ENCODE measurements around the gene ZNF385A.
"Not testable (repeated sequence)": the region's sequence is repeated elsewhere in the genome, so short reads cannot be mapped to it uniquely, and the experiment has no call there.

Gene ZNF385A

DNA sequence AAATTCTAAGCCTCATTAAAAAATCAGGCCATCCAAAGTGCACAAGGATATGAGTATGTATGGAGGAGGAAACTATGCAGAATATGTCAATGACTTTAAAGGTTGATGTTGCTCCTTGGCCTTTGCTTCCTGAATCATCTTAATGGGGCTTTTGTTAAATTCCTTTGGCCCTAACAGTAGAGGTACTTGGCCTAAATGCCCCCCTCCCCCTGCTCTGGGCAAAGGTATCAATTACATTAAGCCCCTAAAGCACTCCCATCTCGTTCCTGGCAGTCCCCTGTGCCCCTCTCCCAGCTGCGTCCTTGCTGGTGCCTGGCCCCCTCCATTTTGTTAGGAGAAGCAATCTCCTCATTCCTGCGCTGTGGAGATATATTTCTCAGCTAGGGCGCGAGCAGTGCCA lies 54.8 kb downstream of the ZNF385A start:
- TF ChIP-seq, protein P1, sequence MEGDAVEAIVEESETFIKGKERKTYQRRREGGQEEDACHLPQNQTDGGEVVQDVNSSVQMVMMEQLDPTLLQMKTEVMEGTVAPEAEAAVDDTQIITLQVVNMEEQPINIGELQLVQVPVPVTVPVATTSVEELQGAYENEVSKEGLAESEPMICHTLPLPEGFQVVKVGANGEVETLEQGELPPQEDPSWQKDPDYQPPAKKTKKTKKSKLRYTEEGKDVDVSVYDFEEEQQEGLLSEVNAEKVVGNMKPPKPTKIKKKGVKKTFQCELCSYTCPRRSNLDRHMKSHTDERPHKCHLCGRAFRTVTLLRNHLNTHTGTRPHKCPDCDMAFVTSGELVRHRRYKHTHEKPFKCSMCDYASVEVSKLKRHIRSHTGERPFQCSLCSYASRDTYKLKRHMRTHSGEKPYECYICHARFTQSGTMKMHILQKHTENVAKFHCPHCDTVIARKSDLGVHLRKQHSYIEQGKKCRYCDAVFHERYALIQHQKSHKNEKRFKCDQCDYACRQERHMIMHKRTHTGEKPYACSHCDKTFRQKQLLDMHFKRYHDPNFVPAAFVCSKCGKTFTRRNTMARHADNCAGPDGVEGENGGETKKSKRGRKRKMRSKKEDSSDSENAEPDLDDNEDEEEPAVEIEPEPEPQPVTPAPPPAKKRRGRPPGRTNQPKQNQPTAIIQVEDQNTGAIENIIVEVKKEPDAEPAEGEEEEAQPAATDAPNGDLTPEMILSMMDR (IDR thresholded peaks at IDR 0.05; ENCODE audit: insufficient read depth, missing control alignments), result no peak
- FAIRE-seq (no peak), DNase-seq (ENCODE audit: insufficient read length, low spot score) (no peak)

DNA sequence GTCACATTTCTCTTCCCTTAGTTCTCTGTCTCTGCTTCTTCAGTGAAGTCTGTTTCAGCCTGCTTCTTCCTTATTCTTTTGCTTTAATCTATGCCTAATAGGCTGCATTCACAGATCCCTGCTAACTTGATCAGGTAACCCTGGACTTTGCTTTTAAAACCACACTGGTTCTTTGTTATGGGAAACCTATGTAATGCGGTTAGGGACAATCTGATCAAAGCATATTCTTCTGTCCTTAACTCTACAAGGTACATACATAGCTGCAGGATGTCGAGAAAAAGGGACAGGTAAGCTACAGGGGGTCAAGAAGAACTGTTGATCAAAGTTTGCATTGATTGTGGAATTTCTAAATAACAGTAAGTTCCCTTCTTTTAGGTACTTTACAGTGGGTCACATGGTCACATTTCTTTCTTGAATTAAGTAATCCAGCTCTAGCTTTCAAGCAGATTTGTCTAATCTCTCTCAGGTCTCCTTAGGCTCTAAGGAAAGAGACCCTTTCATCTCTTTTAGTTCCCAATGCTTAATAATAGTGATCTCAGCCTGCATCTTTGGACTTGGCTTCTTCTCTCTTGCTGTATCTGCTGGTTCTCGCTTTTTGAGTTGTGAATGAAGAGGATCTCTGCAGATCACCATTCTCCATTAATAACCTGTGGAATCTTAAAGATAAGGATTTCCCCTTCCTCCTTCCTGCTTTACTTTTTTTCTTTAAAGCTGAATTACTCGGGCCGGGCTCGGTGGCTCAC lies 55.8 kb downstream of the ZNF385A start:
- FAIRE-seq (no peak), DNase-seq (ENCODE audit: insufficient read length, low spot score) (no peak)
- TF ChIP-seq, protein P1 (IDR thresholded peaks at IDR 0.05; ENCODE audit: insufficient read depth, missing control alignments), result no peak

DNA sequence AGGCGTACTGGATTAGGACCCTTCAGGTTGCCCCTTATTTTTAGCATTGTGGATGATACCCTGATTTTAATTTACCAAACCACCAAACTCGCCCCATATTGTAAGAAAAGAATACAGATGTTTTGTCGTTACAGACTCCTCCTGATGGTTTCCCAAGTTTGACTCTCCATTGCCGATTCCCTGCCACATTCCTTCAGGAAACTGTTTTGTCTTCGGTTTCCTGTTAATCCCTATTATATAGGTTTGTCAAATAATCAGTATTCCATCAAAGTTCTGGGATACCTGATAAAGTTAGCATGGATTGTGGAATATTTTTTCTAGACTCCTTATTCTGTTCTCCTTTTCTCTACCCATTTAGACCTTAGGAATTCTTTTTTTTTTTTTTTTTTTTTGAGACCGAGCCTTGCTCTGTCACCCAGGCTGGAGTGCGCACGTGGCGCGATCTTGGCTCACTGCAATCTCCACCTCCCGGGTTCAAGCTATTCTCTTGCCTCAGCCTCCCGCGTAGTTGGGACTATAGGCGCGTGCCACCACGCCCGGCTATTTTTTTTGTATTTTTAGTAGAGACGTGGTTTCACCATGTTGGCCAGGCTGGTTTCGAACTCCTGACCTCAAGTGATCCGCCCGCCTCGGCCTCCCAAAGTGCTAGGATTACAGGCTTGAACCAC lies 59.0 kb downstream of the ZNF385A start:
- FAIRE-seq; DNase-seq (ENCODE audit: insufficient read length, low spot score): not testable (repeated sequence)

DNA sequence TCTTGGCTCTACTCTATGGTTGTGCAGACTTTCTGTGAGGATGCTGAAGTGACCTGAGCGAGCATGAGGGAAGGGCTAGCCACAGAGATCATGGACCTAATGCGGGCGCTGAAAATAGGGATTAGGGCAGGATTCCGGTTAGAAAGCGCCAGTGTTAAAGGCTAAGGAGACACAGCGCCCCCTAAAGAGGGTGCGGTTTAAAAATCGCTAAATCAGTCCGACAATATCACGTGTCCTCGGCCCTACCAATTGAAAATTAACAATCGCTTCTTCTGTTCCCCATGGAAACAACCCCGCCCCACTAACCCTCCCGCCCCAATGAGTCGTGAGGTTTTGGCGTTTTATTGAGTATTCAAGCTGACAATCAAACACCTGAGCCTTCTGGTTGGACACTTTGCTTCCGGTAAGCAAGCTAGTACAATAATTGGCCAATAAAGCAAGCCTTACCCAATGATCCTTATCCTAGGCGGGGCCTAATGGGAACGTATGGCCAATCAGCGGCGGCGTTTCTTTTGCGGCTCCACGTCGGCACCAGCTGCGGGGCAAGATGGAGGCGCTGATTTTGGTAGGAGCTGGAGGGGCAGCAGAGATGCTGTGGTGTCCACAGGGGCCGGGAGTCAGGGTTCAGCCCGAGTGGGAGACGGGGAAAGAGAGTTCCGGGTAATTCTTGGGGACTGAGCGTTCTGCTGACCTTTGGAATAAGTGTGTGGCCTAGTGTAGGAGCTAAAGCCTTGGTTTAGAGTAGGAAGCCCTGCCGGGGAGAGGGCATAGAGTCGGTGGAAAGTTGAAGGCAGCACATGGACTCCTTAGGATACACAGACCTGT lies 59.7 kb downstream of the ZNF385A start, which contains the start of gene COPZ1:
COPZ1 (plus strand) TSS at position 515 of the 825 bp plus-strand sequence; CDS start at position 548, 33 bp downstream.
- TF ChIP-seq, protein P1 (IDR thresholded peaks at IDR 0.05; ENCODE audit: insufficient read depth, missing control alignments), result peak; percentile 87
- DNase-seq (ENCODE audit: insufficient read length, low spot score), result no peak

DNA sequence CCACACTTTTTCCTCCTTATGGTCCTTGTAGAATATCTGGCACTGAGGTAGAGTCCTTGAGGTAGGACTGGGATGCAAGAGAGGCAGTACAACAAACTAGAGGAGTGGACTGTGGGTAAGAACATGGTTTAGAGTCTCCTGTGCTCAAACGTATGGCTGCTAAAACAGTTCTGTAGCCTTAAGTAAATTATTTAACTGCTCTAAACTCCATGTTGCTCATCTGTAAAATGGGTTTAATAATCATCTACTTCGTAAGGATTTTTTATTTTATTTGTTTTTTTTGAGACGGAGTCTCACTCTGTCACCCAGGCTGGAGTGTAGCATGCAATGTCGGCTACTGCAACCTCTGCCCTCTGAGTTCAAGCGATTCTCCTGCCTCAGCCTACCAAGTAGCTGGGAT lies 63.2 kb downstream of the ZNF385A start:
- no peak for DNase-seq (ENCODE audit: insufficient read length, low spot score)
- no peak for FAIRE-seq
- TF ChIP-seq, protein P1 (IDR thresholded peaks at IDR 0.05; ENCODE audit: insufficient read depth, missing control alignments), result no peak

More for the DNA sequence above, 59.7 kb downstream of the ZNF385A start, which contains the start of gene COPZ1:
- no peak for FAIRE-seq

Measured in D721Med (cell line).